Parathyroid adenoma (tissue), 2 donors: Measurements from ENCODE around the gene SERPINA10.

ENCODE experiments used
- H2AFZ ChIP-seq: fragments of 300-600 bp; sonication (generic); one replicate; pipeline ENCODE4 v1.7.0; 2017; ENCODE audit warnings: antibody characterized with exemption, mild to moderate bottlenecking
- H3K27ac ChIP-seq: fragments of 300-600 bp; sonication (generic); one replicate; pipeline ENCODE4 v1.7.0; 2017
- H3K27me3 ChIP-seq: fragments of 300-600 bp; sonication (generic); one replicate; pipeline ENCODE4 v1.7.0; 2017; ENCODE audit warnings: low read length; ENCODE audit not compliant: control insufficient read depth, insufficient read depth
- H3K36me3 ChIP-seq: fragments of 300-600 bp; sonication (generic); one replicate; pipeline ENCODE4 v1.7.0; 2017; ENCODE audit warnings: low read length; ENCODE audit not compliant: control insufficient read depth, insufficient read depth
- H3K4me1 ChIP-seq: fragments of 300-600 bp; sonication (generic); one replicate; pipeline ENCODE4 v1.7.0; 2017; ENCODE audit warnings: control low read depth
- H3K4me2 ChIP-seq: fragments of 300-600 bp; sonication (generic); one replicate; pipeline ENCODE4 v1.7.0; 2017; ENCODE audit warnings: low read length
- H3K4me3 ChIP-seq: fragments of 300-600 bp; sonication (generic); one replicate; pipeline ENCODE4 v1.7.0; 2017; ENCODE audit warnings: low read depth, low read length
- H3K79me2 ChIP-seq: fragments of 300-600 bp; sonication (generic); one replicate; pipeline ENCODE4 v1.7.0; 2017; ENCODE audit warnings: control low read depth
- H3K9ac ChIP-seq: fragments of 300-600 bp; sonication (generic); one replicate; pipeline ENCODE4 v1.7.0; 2017; ENCODE audit warnings: mild to moderate bottlenecking
- H3K9me3 ChIP-seq: fragments of 300-600 bp; sonication (generic); one replicate; pipeline ENCODE4 v1.7.0; 2017; ENCODE audit warnings: low read length; ENCODE audit not compliant: control insufficient read depth
- CTCF ChIP-seq: fragments of 300-600 bp; sonication (generic); IDR thresholded peaks from one replicate; pipeline ENCODE4 v1.7.0; 2017; ENCODE audit warnings: antibody characterized with exemption, mild to moderate bottlenecking
- donor health status: primary hyperparathyroidism.

The SERPINA10 gene

DNA sequence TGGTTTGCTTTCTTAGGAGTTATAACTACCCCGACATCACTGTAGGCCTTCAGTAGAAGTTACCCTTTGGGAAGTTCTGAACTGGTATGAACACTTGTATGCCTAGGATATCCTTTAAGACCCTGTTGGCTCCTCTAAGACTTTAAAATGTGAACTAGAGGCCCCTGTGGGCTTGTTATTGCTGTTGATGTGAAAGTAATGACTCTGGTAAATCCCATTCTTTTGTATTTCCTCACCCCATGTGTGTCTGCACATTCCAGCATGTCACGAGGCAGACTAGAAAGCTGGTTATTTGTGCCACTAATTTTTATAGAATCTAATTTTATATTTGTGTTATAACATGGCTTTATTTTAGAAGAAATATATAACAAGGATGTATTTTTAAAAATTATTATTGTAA lies 48.9 kb downstream of the SERPINA10 start:
- H3K9ac ChIP-seq = no peak overlapping the region
- no peak overlapping the region for H2AFZ ChIP-seq
- no peak for TF ChIP-seq CTCF
- no peaks in the 10 kb centered on the region for H3K9me3 ChIP-seq
- no peak overlapping the region for H3K4me3 ChIP-seq
- no peak overlapping the region for H3K27ac ChIP-seq
- no peak overlapping the region for H3K4me2 ChIP-seq
- no peaks in the 10 kb centered on the region for H3K79me2 ChIP-seq
- H3K36me3 ChIP-seq = no peaks in the 10 kb centered on the region
- H3K4me1 ChIP-seq = no peaks in the 10 kb centered on the region
- no peaks in the 10 kb centered on the region for H3K27me3 ChIP-seq

- no peaks in the 10 kb centered on the region for H3K79me2 ChIP-seq
- TF ChIP-seq CTCF = no peak
- no peaks in the 10 kb centered on the region for H3K36me3 ChIP-seq
- H3K4me1 ChIP-seq = no peaks in the 10 kb centered on the region
- no peak overlapping the region for H3K9ac ChIP-seq
- no peak overlapping the region for H3K4me2 ChIP-seq
- H3K27me3 ChIP-seq = no peaks in the 10 kb centered on the region
- no peak overlapping the region for H3K27ac ChIP-seq
- no peak overlapping the region for H2AFZ ChIP-seq
- no peak overlapping the region for H3K4me3 ChIP-seq
- H3K9me3 ChIP-seq = no peaks in the 10 kb centered on the region
Measured at GRCh38 chr14:94239406-94239805, 53.7 kb downstream of the SERPINA10 start.

- TF ChIP-seq CTCF = no peak
- Histone ChIP-seq H3K4me2 (no peak overlapping the region), H2AFZ (no peak overlapping the region), H3K36me3 (no peaks in the 10 kb centered on the region), H3K27me3 (no peaks in the 10 kb centered on the region), H3K4me1 (no peaks in the 10 kb centered on the region), H3K4me3 (no peak overlapping the region), H3K9me3 (no peaks in the 10 kb centered on the region), H3K79me2 (no peaks in the 10 kb centered on the region), H3K27ac (no peak overlapping the region), H3K9ac (no peak overlapping the region)
Measured at GRCh38 chr14:94237983-94238382, 55.1 kb downstream of the SERPINA10 start.

- H3K4me3 ChIP-seq = no peak overlapping the region
- no peak overlapping the region for H2AFZ ChIP-seq
- no peak overlapping the region for H3K4me2 ChIP-seq
- H3K27ac ChIP-seq = no peak overlapping the region
- no peaks in the 10 kb centered on the region for H3K4me1 ChIP-seq
- no peaks in the 10 kb centered on the region for H3K27me3 ChIP-seq
- H3K9ac ChIP-seq = no peak overlapping the region
- no peaks in the 10 kb centered on the region for H3K79me2 ChIP-seq
- no peaks in the 10 kb centered on the region for H3K9me3 ChIP-seq
- TF ChIP-seq CTCF = no peak
- H3K36me3 ChIP-seq = no peaks in the 10 kb centered on the region
Measured at GRCh38 chr14:94237046-94237445, 56.0 kb downstream of the SERPINA10 start.
